ENCODE data around the gene CERS4. TPM values are rescaled to one million over a fixed set of nuclear protein-coding genes. Genes with fewer than 3 reads are reported as not detected.

Gene CERS4
- total and polyA plus RNA-seq, 2 donors (not counting 3 experiments of a cell fraction or from before 2014, with no cell fraction given): 4.9 to 7.7 TPM

DNA sequence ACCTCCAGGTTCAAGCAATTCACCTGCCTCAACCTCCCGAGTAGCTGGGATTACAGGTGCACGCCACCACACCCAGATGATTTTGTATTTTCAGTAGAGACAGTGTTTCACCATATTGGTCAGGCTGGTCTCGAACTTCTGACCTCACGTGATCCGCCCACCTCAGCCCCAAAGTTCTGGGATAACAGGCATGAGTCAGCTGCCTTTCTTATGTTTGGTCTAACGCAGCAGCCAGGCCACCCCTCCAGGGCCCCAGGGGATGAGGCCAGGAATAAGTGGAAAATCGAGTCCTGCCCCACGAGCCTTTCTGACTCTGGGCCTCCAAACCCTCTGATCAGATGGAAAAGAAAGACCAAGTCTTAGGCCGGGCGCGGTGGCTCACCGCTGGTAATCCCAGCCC is 44.5 kb downstream of the CERS4 start:
- BruUV-seq (replicated peaks): no TSS peak
- DNase-seq (ENCODE audit: low read depth, low spot score) (no peak), FAIRE-seq (no peak)
- Histone ChIP-seq H3K9me3 (replicated peaks; ENCODE audit: control insufficient read depth, insufficient read depth, low read length) (no peaks in the 10 kb centered on the region), H4K20me1 (replicated peaks; ENCODE audit: control insufficient read depth, extremely low read depth, insufficient read depth, low read length) (no peaks in the 10 kb centered on the region), H3K4me2 (ENCODE audit: insufficient read depth, low read length) (no peak overlapping the region), H3K79me2 (ENCODE audit: control insufficient read depth, insufficient read depth, low read length) (no peaks in the 10 kb centered on the region), H2AFZ (ENCODE audit: low read depth, low read length) (no peak overlapping the region), H3K9me1 (replicated peaks; ENCODE audit: control insufficient read depth, extremely low read depth, insufficient read depth, low read length) (no peaks in the 10 kb centered on the region), H3K4me1 (ENCODE audit: control insufficient read depth, extremely low read depth, insufficient read depth, low read length) (no peaks in the 10 kb centered on the region), H3K9ac (replicated peaks; ENCODE audit: extremely low read depth, insufficient read depth, low read length) (no peak overlapping the region), H3K27ac (ENCODE audit: insufficient read depth, low read depth, low read length) (no peak overlapping the region), H3K4me3 (replicated peaks in 1 of 3; ENCODE audit: insufficient read depth in 1 of 3, low read depth in 1 of 3, low read length in 3 of 3) (no peak overlapping the region), H3K36me3 (ENCODE audit: control insufficient read depth in 2 of 2, extremely low read depth in 1 of 2, insufficient read depth in 2 of 2, low read length in 2 of 2) (no peaks in the 10 kb centered on the region), H3K27me3 (ENCODE audit: control insufficient read depth in 2 of 2, insufficient read depth in 2 of 2, low read length in 2 of 2) (no peaks in the 10 kb centered on the region)
- intact Hi-C loops (cut with micrococcal nuclease): loop anchor here (1.0 kb wide), 5 partner anchors 95 to 400 kb away; no protein-coding TSS in a partner anchor
- dilution Hi-C loops (cut with MboI; ENCODE audit: extremely low pct_ligation_motif_present, low sequenced_read_pairs): no loop called here
- ChIA-PET CTCF (interaction anchor here (0.6 to 9.2 kb wide), 11 partner anchors 95 to 685 kb away, joined by 3 to 117 read pairs (median 3); partner anchors contain the start of gene TIMM44), POLR2A (no interaction called here)
- TF ChIP-seq POLR2A (IDR thresholded peaks at IDR 0.05; ENCODE audit: low read depth, low read length) (no peak), GATA2 (IDR thresholded peaks at IDR 0.05; ENCODE audit: insufficient read depth, insufficient read length, low read depth, low read length) (no peak), JUN (IDR thresholded peaks at IDR 0.05; ENCODE audit: borderline replicate concordance, insufficient read depth, insufficient read length, low read depth) (no peak), MYC (IDR thresholded peaks at IDR 0.05; ENCODE audit: low read depth, low read length) (no peak), FOS (IDR thresholded peaks at IDR 0.05; ENCODE audit: borderline replicate concordance, insufficient read depth, low read length) (no peak), EZH2 (IDR thresholded peaks at IDR 0.05; ENCODE audit: borderline replicate concordance, low read depth, low read length, severe bottlenecking) (no peak), POLR2AphosphoS5 (IDR thresholded peaks at IDR 0.05; ENCODE audit: insufficient read depth, low read depth, low read length) (no peak)
- TF ChIP-seq, protein P1, sequence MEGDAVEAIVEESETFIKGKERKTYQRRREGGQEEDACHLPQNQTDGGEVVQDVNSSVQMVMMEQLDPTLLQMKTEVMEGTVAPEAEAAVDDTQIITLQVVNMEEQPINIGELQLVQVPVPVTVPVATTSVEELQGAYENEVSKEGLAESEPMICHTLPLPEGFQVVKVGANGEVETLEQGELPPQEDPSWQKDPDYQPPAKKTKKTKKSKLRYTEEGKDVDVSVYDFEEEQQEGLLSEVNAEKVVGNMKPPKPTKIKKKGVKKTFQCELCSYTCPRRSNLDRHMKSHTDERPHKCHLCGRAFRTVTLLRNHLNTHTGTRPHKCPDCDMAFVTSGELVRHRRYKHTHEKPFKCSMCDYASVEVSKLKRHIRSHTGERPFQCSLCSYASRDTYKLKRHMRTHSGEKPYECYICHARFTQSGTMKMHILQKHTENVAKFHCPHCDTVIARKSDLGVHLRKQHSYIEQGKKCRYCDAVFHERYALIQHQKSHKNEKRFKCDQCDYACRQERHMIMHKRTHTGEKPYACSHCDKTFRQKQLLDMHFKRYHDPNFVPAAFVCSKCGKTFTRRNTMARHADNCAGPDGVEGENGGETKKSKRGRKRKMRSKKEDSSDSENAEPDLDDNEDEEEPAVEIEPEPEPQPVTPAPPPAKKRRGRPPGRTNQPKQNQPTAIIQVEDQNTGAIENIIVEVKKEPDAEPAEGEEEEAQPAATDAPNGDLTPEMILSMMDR (IDR thresholded peaks at IDR 0.05; ENCODE audit: extremely low read depth in 1 of 2, insufficient read depth in 1 of 2, low read depth in 1 of 2, low read length in 2 of 2): no peak
- TF ChIP-seq, protein P2, sequence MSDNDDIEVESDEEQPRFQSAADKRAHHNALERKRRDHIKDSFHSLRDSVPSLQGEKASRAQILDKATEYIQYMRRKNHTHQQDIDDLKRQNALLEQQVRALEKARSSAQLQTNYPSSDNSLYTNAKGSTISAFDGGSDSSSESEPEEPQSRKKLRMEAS (IDR thresholded peaks at IDR 0.05; ENCODE audit: insufficient read depth, insufficient read length): no peak
